Stimulated activated CD4-positive, alpha-beta T cell treated with anti-CD3 and anti-CD28 coated beads, Interleukin-4, amount 100 ng/mL, for 48 hours (primary cell): Measurements from ENCODE around the gene LIG1.

Source experiments
- DNase-seq, 2 donors: peaks; one replicate each; pipeline ENCODE4 v3.0.0-alpha.2; 2020; ENCODE audit warnings: low read depth in 2 of 2

Gene LIG1

DNA sequence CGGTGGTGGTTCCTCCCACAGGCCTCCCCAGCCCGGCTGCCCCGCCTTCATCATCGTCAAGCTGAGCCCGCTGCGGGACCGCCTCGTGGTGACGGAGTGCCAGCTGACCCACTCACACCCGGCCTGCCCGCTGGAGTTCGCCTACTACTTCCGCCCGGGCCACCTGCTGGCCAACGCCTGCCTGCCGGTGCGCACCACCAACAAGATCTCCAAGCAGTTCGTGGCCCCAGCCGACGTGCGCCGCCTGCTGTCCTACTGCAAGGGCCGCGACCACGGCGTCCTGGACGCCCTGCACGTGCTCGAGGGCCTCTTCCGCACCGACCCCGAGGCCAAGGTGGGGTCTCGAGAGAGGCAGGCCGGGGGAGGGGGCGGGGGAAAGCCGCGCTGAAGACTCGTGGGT, 12.3 kb upstream of the LIG1 start:
- no peak for DNase-seq

DNA sequence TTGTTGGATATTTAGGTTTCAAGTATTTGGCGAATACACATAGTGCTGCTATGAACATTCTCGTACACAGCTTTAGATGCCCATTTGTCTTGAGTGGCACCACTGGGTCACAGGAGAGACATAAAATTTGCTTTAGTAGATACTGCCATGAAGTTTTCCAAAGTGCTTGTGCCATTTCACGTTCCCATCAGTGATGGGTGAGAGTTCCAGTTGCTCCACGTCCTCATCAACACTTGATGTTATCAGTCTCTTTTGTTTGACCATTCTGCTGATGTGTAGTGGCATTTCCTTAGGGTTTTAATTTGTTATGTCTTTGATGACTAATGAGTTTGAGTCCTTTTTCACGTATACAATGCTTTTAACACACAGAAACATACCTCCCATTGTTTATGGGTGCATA, 11.4 kb upstream of the LIG1 start:
- no peak for DNase-seq

DNA sequence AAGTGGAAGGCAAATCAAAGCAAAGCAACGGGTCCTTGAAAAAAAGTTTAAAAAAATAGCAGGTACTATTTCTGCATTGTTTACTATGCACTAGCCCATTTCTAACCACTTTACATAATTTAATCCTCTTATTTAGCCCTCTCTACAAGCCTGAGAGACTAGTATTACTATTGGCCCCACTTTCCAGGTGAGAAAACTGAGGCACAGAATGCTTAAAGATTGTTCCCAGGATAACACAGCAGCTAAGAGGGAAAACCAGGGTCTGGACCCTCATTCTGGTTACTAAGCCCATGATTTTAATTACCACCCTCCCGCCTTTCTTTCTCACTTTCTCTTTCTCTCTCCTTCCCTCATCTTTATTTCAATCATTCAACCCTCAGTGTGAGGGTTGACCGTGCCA, 6.1 kb upstream of the LIG1 start:
- no peak for DNase-seq

DNA sequence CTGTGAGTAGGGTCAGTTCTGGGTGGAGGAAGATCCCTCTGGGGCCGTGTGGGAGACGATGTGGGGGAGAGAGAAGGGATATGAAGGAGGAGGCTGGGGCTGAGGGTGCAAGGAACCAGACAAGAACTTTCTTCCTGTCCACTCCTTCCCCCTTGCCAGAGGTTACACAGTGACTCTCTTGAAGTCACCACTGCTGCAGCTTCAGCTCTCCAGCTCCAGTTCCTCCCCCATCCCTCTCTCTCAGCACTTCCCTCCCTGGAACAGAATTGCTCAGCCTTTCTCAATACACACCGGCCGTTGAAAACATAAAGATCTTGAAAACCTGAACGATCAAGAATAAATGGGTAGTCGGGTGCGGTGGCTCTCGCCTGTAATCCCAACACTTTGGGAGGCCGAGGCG, 5.4 kb upstream of the LIG1 start:
- DNase-seq, result no peak

DNA sequence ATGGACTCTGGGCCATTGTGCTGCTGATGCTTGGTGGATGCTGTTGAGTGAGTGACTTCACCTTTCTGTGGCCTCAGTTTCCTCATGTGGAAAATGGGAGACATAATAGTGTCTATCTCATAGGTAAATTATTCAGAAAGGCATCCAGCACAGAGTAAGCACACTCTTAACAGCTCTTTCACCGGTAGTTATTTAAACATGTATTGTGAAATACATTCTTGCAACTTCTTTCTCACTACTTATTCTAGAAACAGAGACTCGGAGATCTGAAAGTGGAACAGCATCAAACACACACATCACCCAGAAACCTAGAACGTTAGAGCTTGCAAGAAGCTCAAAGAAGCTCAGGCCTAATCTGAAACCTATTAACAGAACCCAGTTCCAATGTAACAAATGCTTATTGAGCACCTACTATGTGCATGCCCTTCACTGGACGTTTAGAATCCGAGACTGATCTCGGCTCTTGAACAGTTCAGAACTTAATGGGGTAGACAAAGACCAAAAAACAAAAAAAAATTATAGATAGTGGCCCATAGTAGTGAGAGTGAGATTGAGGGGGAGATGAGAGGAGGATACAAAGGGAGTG, 4.4 kb upstream of the LIG1 start:
- DNase-seq, result no peak

DNA sequence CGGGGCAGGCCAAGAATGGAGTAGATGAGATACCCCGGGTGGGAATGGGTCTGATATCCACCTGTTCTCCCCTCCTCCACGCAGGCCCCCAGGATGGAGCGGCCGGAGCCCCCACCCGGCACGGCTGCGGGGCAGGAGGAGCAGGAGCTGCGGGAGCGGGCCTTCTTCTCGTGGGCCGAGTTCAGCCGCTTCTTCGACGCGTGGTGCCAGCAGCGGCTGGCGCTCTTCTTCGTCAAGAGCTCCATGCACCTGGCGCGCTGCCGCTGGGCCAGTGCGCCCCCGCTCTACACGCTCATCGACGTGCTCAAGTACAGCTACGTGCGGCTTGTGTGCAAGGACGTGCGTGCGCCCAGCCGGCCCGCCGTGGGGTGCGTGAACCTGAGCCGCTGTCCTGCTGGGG, 1.6 kb upstream of the LIG1 start:
- no peak for DNase-seq

DNA sequence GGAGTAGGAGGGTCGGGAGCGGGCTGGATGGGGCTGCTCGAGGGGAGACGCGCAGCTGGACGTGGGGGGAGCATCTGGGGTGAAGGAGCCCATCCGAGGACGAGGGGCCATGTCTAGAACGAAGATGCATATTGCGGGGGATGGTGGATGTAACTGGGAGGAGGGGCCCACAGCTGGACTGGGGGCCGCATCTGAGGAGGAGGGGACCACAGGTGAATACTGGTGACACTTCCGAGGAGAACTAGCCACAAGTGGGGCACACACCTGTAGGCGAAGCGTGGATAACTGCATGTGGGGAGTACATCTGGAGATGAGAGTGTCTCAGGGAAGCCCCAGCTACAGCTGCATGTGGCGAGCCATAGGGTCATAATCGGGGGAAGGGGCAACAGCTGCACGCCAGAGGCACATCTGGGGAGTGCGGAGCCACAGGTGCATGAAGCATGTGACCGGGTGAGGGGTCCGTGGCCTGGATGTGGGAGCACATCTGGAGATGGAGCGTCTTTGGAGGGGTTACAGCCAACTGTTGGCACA, 738 bp upstream of the LIG1 start:
- DNase-seq, result no peak

DNA sequence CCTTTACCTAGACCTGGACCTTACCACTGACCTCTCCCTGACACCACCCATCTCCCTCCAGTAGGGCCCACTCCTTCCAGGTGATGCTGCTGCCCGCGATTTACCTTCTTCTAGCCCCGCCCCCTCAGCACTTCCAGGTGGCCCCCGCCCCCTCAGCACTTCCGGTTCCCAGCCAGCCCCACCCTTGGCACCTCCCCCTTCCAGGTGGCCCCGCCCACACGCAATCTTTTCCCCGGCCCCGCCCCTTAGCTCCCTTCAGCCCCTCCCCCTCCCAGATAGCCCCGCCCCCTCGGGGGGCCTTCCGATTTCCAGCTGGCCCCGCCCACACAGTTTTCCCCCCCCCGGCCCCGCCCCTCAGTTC, 586 bp downstream of the LIG1 start:
- DNase-seq, result peak; percentile 87 to 98

DNA sequence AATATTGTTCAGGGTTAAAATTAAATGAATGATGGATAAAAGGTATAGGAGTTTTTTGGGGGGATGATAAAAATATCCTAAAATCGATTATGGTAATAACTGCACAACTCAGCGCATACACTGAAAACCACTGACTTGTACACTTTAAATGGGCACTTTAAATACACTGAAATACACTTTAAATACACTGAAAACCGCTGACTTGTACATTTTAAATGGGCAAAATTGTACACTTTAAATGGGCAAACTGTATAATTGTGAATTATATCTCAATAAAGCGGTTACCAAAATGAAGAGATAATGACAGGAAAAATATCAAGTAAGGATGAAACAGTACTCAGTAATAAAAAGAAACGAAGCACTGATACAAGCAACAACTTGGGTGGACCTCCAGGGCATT, 1.5 kb downstream of the LIG1 start:
- DNase-seq, result no peak

DNA sequence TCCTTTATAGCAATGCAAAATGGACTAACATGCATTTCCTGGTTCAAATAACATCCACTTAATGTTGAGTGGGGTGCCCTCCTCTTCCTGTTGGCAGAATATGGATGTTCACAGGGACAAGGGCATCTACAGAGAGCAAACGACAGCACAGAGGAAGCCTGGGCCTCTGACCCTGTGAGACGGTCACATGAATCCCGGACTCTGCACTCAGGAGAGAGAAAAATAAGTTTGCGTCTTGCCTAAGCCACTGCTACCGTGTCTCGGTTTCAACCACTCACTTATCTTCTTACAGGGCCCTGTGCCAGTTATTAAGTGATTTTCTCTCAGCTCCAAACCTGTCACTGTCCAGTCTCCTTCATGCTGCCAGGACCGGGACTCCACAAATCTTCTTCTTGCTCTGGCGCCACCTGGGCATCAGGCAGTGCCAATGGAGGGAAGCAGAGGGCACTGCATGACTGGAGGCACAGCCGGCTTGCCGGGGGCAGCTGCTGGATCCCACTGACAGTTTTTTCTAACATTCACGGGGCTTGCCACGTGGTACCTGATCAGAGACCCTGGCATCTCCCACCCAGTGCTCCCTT, 11.8 kb downstream of the LIG1 start:
- no peak for DNase-seq

DNA sequence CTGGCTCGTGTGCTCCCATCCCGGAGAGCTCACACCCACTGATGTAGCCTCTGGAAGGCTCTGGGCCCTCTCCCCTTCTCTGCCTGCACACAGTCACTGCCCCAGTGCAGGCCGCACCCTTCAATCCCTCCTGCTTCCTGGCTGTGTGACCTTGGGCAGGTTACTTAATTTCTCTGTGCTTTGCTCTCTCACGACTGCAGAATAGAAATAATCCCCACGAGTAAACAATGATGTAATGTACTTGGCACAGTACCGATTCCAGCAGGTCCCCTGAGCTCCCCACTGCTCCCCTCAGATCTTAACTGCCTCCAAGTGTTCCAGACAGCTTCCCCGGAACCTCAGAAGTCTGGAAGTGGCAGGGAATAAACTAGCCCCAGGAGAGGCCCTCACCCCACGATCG, 16.1 kb downstream of the LIG1 start:
- DNase-seq, result no peak

DNA sequence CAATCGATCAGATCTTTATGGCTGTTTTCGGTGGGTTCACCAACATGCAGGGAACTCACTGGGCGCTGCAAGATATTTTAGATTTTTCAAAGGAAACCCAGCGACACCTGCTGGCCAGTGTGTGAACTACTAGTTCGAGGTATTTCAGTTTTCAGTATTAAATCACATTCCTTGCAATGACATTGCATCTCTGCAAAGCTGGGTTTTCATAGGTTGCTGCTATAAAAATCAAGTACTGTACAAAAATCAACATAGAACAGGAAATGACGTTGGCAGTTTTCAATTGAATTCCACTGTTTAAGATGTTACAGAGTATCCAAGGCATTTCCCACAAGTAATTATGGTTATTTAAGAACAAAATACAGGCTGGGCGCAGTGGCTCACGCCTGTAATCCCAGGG, 17.6 kb downstream of the LIG1 start:
- peak; percentile 43 to 58 for DNase-seq

DNA sequence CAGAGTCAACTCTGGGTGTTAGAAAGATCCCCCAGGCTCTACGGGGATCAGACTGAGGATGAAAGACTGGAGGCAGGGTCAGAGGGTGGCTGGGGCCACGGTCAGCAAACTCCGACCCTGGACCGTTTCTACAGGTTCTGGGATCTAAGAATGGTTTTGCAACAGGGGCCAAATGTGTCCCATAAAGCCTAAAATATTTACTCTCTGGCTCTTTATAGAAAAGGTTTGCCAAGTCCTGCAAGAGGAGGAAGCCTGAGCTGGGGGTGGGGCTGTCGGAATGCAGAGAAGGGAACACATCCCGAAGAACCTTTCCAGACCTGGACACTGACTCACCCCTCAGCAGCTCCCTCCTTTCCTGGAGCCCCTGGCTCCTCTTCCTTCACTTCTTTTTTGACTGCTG, 20.7 kb downstream of the LIG1 start:
- DNase-seq, result no peak

DNA sequence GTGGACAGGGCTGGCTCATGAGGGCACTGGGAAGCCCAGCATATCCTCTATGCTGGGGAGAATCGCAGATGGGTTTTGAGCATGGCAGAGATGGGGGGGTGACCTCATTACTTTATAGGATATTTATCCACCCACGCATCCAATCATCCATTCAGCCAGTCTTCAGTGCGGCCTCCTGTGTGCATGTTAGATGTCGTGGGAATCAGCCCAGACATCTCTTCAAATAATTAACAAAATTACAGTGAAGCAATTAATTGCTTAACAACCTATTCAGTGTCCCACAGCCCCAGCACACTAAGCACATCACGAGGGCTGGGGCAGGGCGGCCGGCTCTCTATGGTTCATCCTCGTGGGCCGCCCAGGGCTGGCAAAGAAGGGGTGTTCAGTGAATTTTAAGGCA, 21.6 kb downstream of the LIG1 start:
- DNase-seq, result no peak

DNA sequence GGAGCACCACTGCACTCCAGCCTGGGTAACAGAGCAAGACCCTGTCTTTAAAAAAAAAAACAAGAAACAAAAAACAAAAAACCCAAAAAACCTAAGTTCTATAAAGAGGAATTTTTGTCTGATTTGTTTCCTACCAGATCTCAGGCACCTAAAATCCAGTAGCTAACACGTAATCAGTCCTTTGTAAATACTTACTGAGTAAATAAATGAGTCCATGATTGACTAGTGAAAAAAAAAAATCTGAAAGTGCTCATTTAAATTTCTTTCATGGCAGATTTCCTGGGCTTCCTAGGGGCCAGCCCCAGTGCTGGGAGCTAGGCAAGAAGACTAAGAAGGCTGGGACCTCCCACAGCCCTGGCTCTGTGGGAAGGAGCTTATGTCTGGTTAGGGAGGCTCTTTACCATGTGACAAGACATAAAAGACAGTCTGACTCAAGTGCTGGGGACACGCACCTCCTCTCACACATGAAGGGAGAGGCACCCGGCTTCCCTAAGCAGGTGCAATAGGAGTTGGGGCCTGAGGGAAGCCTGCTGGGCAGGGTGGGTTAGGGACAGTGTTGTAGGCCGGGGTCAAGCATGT, 22.5 kb downstream of the LIG1 start:
- no peak for DNase-seq

DNA sequence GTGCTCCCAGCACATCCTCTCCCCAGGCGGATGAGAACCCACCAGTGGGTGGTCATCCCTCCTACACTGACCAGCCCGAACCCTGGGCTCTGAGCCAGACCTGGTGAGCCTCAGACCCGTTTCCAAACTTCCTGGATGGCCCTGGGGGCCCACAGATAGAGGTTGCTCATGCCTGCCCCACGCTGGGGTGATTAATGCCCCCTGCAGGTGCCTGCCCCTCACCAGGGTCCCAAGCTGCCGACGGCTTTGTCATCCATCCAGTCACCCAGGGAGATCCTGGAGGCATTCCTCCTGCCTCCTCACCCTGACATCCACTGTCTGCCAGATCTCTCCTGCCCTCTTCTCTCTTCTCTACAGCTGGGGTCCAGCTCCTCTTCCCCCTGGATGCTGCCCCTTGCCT, 31.1 kb downstream of the LIG1 start:
- no peak for DNase-seq

DNA sequence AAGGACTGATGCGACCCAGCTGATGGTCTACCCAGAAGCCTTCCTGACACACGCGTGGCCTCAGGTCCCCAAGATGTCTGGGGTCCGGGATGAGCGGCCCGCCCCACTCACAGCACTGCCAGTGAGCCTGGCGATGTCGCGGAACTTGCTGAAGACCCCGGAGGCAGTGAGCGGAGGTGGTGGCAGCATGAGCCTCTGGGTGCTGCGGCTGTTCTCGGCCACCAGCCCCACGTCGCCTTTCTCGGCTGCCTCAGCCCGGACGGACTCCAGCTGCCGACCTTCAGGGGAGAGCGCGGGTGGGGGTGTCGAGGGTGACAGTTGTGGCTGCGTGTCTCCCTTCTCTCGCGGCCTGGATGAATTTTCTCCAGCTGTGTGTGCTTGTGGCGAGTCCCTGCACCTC, 32.7 kb downstream of the LIG1 start:
- DNase-seq, result no peak

DNA sequence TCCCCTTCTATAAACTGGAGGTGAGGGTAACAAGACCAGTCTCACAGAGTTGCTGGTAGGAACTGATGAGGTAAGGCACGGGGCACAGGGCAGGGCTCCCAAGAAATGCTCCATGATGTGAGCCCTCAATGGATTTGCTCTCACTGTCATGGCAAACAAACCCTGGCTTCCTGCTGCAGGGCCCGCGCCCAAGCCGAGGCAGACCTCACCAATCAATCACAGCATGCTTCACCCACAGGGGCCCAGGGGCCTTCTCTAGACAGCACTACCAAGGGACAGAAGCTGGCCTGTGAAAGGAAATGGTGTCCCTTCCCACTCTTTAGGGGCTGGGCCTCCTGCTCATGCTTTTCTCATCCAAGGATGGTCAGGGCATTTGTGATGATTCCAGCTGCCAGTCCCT, 33.6 kb downstream of the LIG1 start:
- DNase-seq, result no peak

DNA sequence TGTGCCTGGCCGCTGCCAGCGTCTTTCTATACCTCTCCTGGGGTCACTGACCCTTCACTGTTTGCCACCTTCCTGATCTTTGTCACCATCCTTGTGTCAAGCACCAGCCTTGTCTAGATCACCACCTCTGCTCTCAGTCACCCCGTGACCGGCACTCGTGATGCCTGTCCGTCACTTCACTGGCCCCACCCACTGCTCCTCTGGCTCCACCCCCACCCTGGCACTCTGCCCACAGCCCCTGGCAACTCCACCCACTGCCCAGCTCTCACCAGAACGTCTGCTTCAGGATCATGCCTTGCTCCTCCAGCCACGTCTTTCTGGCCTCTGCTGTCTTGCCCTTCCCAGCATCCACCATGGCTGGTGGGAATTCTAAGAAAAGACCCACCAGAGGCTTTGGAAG, 34.7 kb downstream of the LIG1 start:
- DNase-seq, result peak; percentile 4 to 30

DNA sequence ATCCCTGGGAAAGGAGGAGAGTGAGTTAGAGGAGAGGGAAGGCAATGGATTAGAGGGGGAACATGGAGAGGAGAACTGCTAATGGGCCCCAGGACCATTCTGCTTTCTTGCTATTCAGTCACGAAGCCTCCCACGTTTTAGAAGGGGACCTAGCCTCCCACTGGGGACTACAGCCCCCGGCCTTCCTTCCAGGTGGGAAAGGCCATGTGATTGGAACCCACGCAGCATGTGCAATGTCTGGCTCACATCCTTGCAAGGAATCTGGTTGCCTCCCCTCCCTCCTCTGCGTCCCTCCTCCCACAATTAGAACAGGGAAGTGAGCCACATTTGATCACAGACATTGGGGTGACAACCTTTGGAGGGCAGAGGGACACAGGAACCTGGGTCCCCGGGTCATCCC, 37.0 kb downstream of the LIG1 start:
- DNase-seq, result no peak

DNA sequence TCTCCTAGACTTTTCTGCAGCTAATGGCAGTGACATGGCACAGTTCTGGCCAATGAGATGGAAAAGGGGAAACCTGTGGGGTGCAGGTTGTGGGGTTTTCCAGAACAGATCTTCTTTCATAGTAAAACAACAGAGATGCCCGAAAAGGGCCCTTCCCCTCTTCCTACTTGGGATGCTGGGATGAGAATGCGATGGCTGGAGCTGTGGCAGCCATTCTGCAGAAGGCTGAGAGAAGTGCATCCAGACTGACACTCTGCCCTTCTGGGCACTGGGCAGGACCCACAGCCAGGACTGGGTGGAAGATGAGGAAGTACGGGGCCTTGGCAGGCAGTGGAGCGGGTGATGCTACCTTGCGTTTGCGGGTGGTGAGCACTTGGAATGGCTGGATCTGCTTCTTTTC, 42.6 kb downstream of the LIG1 start:
- DNase-seq, result no peak

DNA sequence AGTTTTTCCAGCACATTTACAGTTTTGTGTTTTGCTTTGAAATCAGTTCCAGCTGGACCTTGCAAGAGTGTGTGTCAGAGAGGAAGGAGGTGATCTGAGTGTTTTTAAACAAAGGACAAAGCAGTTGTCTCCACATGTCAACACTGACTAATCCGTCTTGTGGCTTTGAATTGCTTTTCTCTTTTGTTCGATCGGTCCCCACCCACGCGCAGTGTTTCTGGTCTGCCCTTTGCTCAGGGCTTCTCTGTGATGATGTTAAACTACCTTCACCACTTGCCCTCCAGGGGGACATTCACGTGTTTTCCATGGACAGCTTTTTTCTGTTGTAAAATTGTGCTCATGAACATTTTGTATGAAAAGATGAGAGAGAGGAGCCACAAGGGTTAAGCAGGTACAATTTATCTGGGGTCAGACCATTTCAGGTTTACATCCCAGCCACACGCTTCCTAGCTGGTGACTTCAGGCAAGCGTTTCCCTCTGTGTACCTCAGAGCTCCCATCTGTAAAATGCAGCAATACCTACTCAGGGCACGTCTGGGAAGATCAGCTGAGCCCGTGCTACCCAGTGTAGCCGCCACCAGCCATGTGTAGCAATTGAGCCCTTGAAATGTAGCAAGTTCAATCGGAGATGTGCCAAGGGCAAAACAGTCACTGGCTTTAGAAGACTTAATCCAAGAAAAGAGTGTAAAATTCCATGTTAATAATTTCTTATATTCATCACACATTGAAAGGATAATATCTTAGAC, 46.1 kb downstream of the LIG1 start:
- peak; percentile 54 for DNase-seq

DNA sequence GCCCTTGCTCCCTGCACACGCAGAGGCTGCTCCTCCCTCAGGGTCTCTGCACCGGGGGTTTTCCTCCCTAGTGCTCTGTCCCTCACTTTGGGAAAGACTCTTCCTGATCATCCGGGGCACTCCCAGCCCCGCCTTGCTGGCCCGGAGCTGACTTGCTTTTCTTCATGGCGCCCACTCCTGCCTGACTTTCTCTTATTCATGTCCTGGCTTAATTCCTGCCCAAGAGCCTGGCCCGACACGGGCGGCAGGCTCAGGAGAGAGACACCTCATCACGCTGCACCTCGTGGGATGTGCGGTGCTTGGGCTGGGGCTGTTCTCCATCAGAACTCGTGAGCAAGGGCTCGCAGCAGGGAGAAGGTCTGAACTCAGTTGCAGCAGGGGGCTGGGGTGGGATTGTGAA, 47.7 kb downstream of the LIG1 start:
- DNase-seq, result no peak
